SK-N-SH (cell line): ENCODE data around the gene NEK9. TPM values are rescaled to one million over a fixed set of nuclear protein-coding genes. Genes with fewer than 3 reads are reported as not detected.
A peak's percentile ranks its signal among the peaks of the same experiment; 100 is the strongest.

Source experiments
- CTCF ChIA-PET: fragments of 300-600, 350-600 bp; formaldehyde crosslinking; extraction: SDS; loops from one replicate; lab custom pipeline; 2021; lab: Yijun Ruan, JAX
- POLR2A ChIA-PET: fragments of 350-600 bp; sonication (Branson Sonifier 250); formaldehyde crosslinking; extraction: SDS; loops from one replicate; lab custom pipeline; 2020; ENCODE audit warnings: antibody characterized with exemption, inconsistent platforms; lab: Yijun Ruan, JAX
- DNase-seq: peaks from one replicate; pipeline ENCODE4 v3.0.0; 2012
- H2AFZ ChIP-seq: fragments of 200-600 bp; sonication (generic); 2 replicates; pipeline ENCODE4 v1.8.1; 2016; ENCODE audit warnings: antibody characterized with exemption, mild to moderate bottlenecking, low read depth
- H3F3A ChIP-seq: fragments of 200-600 bp; sonication (generic); replicated peaks from 2 replicates; pipeline ENCODE3; 2016; ENCODE audit warnings: antibody characterized with exemption, mild to moderate bottlenecking; ENCODE audit not compliant: insufficient read depth
- H3K27ac ChIP-seq, 2 experiments: fragments of 200-500 bp in 1 of 2; fragments of 200-600 bp in 1 of 2; sonication (Bioruptor generic) in 1 of 2; sonication (generic), shearing (Covaris generic) in 1 of 2; 2 replicates each; pipeline versions ENCODE4 v1.5.1 to v1.6.1; 2014 to 2016; ENCODE audit warnings: low read depth in 2 of 2, inconsistent platforms in 1 of 2, low read length in 1 of 2, mild to moderate bottlenecking in 1 of 2, mixed read lengths in 1 of 2
- H3K27me3 ChIP-seq: fragments of 200-600 bp; sonication (generic), shearing (Covaris generic); 2 replicates; pipeline ENCODE4 v1.6.1; 2016; ENCODE audit warnings: mixed run types; ENCODE audit not compliant: insufficient read depth
- H3K36me3 ChIP-seq, 2 experiments: fragments of 200-500 bp in 1 of 2; fragments of 200-600 bp in 1 of 2; sonication (Bioruptor generic) in 1 of 2; sonication (generic) in 1 of 2; replicated peaks in 1 of 2; 2 replicates each; pipeline versions ENCODE3 to v1.5.1; 2014 to 2016; ENCODE audit warnings: low read length in 1 of 2, mild to moderate bottlenecking in 1 of 2; ENCODE audit not compliant: insufficient read depth in 2 of 2, control insufficient read depth in 1 of 2
- H3K4me1 ChIP-seq, 2 experiments: fragments of 200-500 bp in 1 of 2; fragments of 200-600 bp in 1 of 2; sonication (Bioruptor generic) in 1 of 2; sonication (generic), shearing (Covaris generic) in 1 of 2; 2 replicates each; pipeline versions ENCODE4 v1.5.1 to v1.6.1; 2014 to 2016; ENCODE audit warnings: low read depth in 1 of 2, low read length in 1 of 2, mixed run types in 1 of 2; ENCODE audit not compliant: insufficient read depth in 2 of 2, control insufficient read depth in 1 of 2
- H3K4me2 ChIP-seq: fragments of 200-600 bp; sonication (generic), shearing (Covaris generic); 2 replicates; pipeline ENCODE4 v1.6.1; 2017; ENCODE audit warnings: mixed run types
- H3K4me3 ChIP-seq, 2 experiments: fragments of 200-500 bp in 1 of 2; fragments of 200-600 bp in 1 of 2; sonication (Bioruptor generic) in 1 of 2; sonication (generic), shearing (Covaris generic) in 1 of 2; 2 replicates each; pipeline versions ENCODE4 v1.5.1 to v1.8.1; 2014 to 2016; ENCODE audit warnings: low read depth in 2 of 2, inconsistent platforms in 1 of 2, low read length in 1 of 2, mild to moderate bottlenecking in 1 of 2, mixed read lengths in 1 of 2, moderate library complexity in 1 of 2
- H3K79me2 ChIP-seq: fragments of 200-600 bp; sonication (generic); 2 replicates; pipeline ENCODE4 v1.8.1; 2017; ENCODE audit warnings: mild to moderate bottlenecking; ENCODE audit not compliant: insufficient read depth
- H3K9ac ChIP-seq: fragments of 200-600 bp; sonication (generic); 2 replicates; pipeline ENCODE4 v1.6.1; 2017; ENCODE audit warnings: mixed run types
- H3K9me2 ChIP-seq: fragments of 200-600 bp; sonication (generic); 2 replicates; pipeline ENCODE4 v1.6.1; 2017; ENCODE audit warnings: mixed run types
- H3K9me3 ChIP-seq: fragments of 200-600 bp; sonication (generic); 2 replicates; pipeline ENCODE4 v1.6.1; 2017; ENCODE audit warnings: mixed run types, mild to moderate bottlenecking, moderate library complexity
- H4K20me1 ChIP-seq: fragments of 200-600 bp; sonication (generic); 2 replicates; pipeline ENCODE4 v1.6.1; 2017; ENCODE audit warnings: mild to moderate bottlenecking, mixed run types; ENCODE audit not compliant: insufficient read depth
- CTCF ChIP-seq: fragments of 200-600 bp; sonication (generic); IDR thresholded peaks from 2 replicates; pipeline ENCODE4 v1.6.1; 2017; ENCODE audit warnings: antibody characterized with exemption, mild to moderate bottlenecking, moderate library complexity
- EZH2phosphoT487 ChIP-seq: fragments of 200-600 bp; sonication (generic); IDR thresholded peaks from 2 replicates; pipeline ENCODE4 v1.6.1; 2017; ENCODE audit warnings: low read depth, mixed run types, mild to moderate bottlenecking, antibody characterized with exemption, moderate library complexity, borderline replicate concordance
- FOXJ3 ChIP-seq: sonication (generic); formaldehyde crosslinking; IDR thresholded peaks from 2 replicates; pipeline ENCODE4 v1.5.1; 2020; ENCODE audit warnings: mild to moderate bottlenecking, missing genetic modification reagents
- GABPA ChIP-seq: IDR thresholded peaks from 2 replicates; pipeline ENCODE4 v1.4.0; 2012; ENCODE audit warnings: low read depth, mild to moderate bottlenecking
- IRF3 ChIP-seq: fragments of 150-350 bp; IDR thresholded peaks from 2 replicates; pipeline ENCODE4 v1.6.1; 2016; ENCODE audit warnings: mild to moderate bottlenecking, low read depth, low read length
- JUND ChIP-seq: IDR thresholded peaks from 2 replicates; pipeline ENCODE4 v1.4.0; 2012
- MEF2A ChIP-seq: IDR thresholded peaks from 2 replicates; pipeline ENCODE4 v1.4.0; 2012; ENCODE audit warnings: low read depth, borderline replicate concordance
- MXI1 ChIP-seq: IDR thresholded peaks from 2 replicates; pipeline ENCODE4 v1.6.1; 2012; ENCODE audit warnings: mild to moderate bottlenecking, low read depth, low read length, improper control_type of control experiment
- PBX3 ChIP-seq: IDR thresholded peaks from 2 replicates; pipeline ENCODE4; 2012
- POLR2AphosphoS5 ChIP-seq: IDR thresholded peaks from 2 replicates; pipeline ENCODE4 v1.6.1; 2012; ENCODE audit warnings: low read depth, low read length
- RAD21 ChIP-seq: IDR thresholded peaks from 2 replicates; pipeline ENCODE4 v1.6.1; 2012; ENCODE audit warnings: mild to moderate bottlenecking, low read length
- RCOR1 ChIP-seq: fragments of 150-350 bp; IDR thresholded peaks from 2 replicates; pipeline ENCODE4 v1.6.1; 2017; ENCODE audit warnings: antibody characterized with exemption, low read length
- REST ChIP-seq: IDR thresholded peaks from 2 replicates; pipeline ENCODE4 v1.6.1; 2012; ENCODE audit warnings: mild to moderate bottlenecking, low read depth, low read length, moderate library complexity
- RFX5 ChIP-seq: IDR thresholded peaks from 2 replicates; pipeline ENCODE4 v1.6.1; 2012; ENCODE audit warnings: mild to moderate bottlenecking, improper control_type of control experiment, low read length
- RXRA ChIP-seq: IDR thresholded peaks from 2 replicates; pipeline ENCODE4 v1.4.0; 2012; ENCODE audit warnings: low read depth, mild to moderate bottlenecking, borderline replicate concordance
- SMC3 ChIP-seq: IDR thresholded peaks from 2 replicates; pipeline ENCODE4 v1.6.1; 2012; ENCODE audit warnings: low read depth, low read length, improper control_type of control experiment
- TCF12 ChIP-seq: IDR thresholded peaks from 2 replicates; pipeline ENCODE4 v1.4.0; 2012
- TEAD4 ChIP-seq: IDR thresholded peaks from 2 replicates; pipeline ENCODE4 v1.4.0; 2012; ENCODE audit warnings: mild to moderate bottlenecking, borderline replicate concordance; ENCODE audit not compliant: insufficient read depth
- WGBS: methylation state at CpG from one replicate; pipeline ENCODE4 v1.1.6; 2017; ENCODE audit warnings: low lambda C conversion rate; 5-methylcytosine and 5-hydroxymethylcytosine counted together
- polyA plus RNA-seq, 3 experiments: library from polyadenylated mRNA; depleted of rRNA; stranded (reverse); fragments of >200 nt; gene quantifications; 2 replicates each; pipeline ENCODE4 v1.2.3, GENCODE V29; 2012
- TF ChIP-seq, protein P1 (sequence below): IDR thresholded peaks from 2 replicates; pipeline ENCODE4 v1.4.0; 2012; ENCODE audit warnings: low read depth, borderline replicate concordance
- TF ChIP-seq, protein P2 (sequence below): IDR thresholded peaks from 2 replicates; pipeline ENCODE4 v1.4.0; 2012; ENCODE audit warnings: low read depth, borderline replicate concordance

NEK9 gene
- 48.1 and 53.3 TPM in 2 replicates for polyA plus RNA-seq (2012; rRNA removed)
- polyA plus RNA-seq (2012; cell fraction: cytosol; rRNA removed): 50.2 and 51.3 TPM in 2 replicates
- polyA plus RNA-seq (2012; cell fraction: nucleus; rRNA removed): 111 and 119 TPM in 2 replicates

GRCh38 chr14:75126679-75127473, at the start of gene NEK9:
NEK9 (minus strand) TSS chr14:75127048; CDS start chr14:75126921, 127 bp downstream.
- H3K27ac ChIP-seq: peak within 1 kb of the TSS; percentile 77 to 92
- peaks cover 43% of the 10 kb centered on the region for H3F3A ChIP-seq
- ChIA-PET CTCF (interaction anchor here (0.5 to 11.6 kb wide), 10 partner anchors 11 to 1836 kb away, joined by 3 to 237 read pairs (median 4); partner anchors contain the start of gene ZC2HC1C), POLR2A (interaction anchor here (0.7 to 1.3 kb wide), 8 partner anchors 44 to 307 kb away, joined by 3 to 8 read pairs (median 3); no protein-coding TSS in a partner anchor)
- DNase-seq: peak; percentile 94
- H3K4me3 ChIP-seq: peak within 1 kb of the TSS; percentile 70 to 85
- no peaks in the 10 kb centered on the region for H3K27me3 ChIP-seq
- H3K9ac ChIP-seq: peak within 1 kb of the TSS; percentile 93
- H2AFZ ChIP-seq: peak within 1 kb of the TSS; percentile 88
- peak within 1 kb of the TSS; percentile 75 for H3K4me2 ChIP-seq
- no peaks in the 10 kb centered on the region for H4K20me1 ChIP-seq
- 0% methylated on average over 5 of the region's 76 CpGs for WGBS
- peaks cover 3 to 17% of the 10 kb centered on the region in 2 experiments; a peak in 3 of 4 replicates for H3K4me1 ChIP-seq
- no peaks in the 10 kb centered on the region for H3K9me2 ChIP-seq
- H3K79me2 ChIP-seq: peaks cover 50% of the 10 kb centered on the region
- peaks cover 0 to 19% of the 10 kb centered on the region in 2 experiments for H3K36me3 ChIP-seq
- H3K9me3 ChIP-seq: no peaks in the 10 kb centered on the region
- TF ChIP-seq SMC3 (no peak), JUND (no peak; the same call in 1 of the 2 replicates), FOXJ3 (CRISPR knock-in tag) (no peak), GABPA (peak; percentile 97), CTCF (no peak), PBX3 (0 out of 2 replicates have a peak, but pooled peaks have one; percentile 17), TEAD4 (0 out of 2 replicates have a peak, but pooled peaks have one; percentile 38), POLR2AphosphoS5 (peak; percentile 92), RXRA (no peak), EZH2phosphoT487 (no peak), MXI1 (peak; percentile 74), TCF12 (no peak), RCOR1 (no peak), RFX5 (no peak), MEF2A (no peak), RAD21 (no peak), REST (no peak), IRF3 (no peak)
- TF ChIP-seq, protein P1, sequence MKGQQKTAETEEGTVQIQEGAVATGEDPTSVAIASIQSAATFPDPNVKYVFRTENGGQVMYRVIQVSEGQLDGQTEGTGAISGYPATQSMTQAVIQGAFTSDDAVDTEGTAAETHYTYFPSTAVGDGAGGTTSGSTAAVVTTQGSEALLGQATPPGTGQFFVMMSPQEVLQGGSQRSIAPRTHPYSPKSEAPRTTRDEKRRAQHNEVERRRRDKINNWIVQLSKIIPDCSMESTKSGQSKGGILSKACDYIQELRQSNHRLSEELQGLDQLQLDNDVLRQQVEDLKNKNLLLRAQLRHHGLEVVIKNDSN: no peak
- TF ChIP-seq, protein P2, sequence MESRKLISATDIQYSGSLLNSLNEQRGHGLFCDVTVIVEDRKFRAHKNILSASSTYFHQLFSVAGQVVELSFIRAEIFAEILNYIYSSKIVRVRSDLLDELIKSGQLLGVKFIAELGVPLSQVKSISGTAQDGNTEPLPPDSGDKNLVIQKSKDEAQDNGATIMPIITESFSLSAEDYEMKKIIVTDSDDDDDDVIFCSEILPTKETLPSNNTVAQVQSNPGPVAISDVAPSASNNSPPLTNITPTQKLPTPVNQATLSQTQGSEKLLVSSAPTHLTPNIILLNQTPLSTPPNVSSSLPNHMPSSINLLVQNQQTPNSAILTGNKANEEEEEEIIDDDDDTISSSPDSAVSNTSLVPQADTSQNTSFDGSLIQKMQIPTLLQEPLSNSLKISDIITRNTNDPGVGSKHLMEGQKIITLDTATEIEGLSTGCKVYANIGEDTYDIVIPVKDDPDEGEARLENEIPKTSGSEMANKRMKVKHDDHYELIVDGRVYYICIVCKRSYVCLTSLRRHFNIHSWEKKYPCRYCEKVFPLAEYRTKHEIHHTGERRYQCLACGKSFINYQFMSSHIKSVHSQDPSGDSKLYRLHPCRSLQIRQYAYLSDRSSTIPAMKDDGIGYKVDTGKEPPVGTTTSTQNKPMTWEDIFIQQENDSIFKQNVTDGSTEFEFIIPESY: 0 out of 2 replicates have a peak, but pooled peaks have one; percentile 19
